ENCODE results near the gene TTC9.

The TTC9 gene

DNA sequence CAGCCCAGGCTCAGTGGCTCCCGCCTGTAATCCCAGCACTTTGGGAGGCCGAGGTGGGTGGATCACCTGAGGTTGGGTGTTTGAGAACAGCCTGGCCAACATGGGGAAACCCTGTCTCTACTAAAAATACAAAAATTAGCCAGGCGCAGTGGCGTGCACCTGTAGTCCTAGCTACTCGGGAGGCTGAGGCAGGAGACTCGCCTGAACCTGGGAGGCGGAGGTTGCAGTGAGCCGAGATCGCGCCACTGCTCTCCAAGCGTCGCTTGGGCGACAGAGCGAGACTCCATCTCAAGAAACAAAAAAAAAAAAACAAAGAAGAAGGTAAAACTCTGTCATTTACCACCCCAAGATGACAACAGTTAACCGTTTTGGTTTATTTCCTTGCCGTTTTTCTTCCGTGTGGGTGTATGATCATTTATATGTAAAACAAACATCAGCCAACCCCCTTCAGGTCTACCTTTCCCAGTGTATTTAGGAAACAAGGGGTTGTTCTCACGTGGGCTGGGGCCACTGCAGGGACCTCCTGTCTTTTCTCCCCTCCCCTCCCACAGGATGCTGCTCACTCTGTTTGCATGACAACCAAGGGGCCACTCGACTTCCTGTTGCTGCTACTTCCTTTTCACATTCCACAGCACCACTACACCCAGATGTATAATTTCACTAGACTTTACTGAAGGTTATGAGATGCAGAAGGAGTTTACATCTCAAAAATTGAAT, 13.6 kb downstream of the TTC9 start:
- H3K4me3 Mint-ChIP-seq: peak overlapping the region; percentile 88
- H3K36me3 Mint-ChIP-seq: peaks cover 8% of the 10 kb centered on the region
- no peaks in the 10 kb centered on the region for H3K9me3 Mint-ChIP-seq (ENCODE audit: low read depth)
- H3K27me3 Mint-ChIP-seq: no peaks in the 10 kb centered on the region
- H3K27ac Mint-ChIP-seq: peak overlapping the region; percentile 92
- H3K4me1 Mint-ChIP-seq (ENCODE audit: low read depth): peaks cover 89% of the 10 kb centered on the region

DNA sequence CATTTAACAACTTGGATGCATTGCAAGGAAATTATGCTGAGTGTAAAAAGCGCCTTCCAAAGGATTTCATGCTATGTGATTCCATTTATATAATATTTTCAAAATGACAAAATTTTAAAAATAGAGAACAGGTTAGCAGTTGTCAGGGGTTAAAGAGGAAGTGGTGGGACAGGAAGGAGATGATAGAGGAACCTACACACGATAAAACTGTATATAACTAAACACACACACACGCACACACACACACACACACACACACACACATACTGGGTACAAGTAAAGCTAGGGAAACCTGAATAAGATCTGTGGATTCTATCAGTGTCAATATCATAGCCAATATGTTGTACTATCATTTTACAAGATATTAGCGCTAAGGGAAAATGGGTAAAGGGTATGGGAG, 17.2 kb downstream of the TTC9 start:
- peaks cover 91% of the 10 kb centered on the region for H3K4me1 Mint-ChIP-seq (ENCODE audit: low read depth)
- H3K27me3 Mint-ChIP-seq: no peaks in the 10 kb centered on the region

DNA sequence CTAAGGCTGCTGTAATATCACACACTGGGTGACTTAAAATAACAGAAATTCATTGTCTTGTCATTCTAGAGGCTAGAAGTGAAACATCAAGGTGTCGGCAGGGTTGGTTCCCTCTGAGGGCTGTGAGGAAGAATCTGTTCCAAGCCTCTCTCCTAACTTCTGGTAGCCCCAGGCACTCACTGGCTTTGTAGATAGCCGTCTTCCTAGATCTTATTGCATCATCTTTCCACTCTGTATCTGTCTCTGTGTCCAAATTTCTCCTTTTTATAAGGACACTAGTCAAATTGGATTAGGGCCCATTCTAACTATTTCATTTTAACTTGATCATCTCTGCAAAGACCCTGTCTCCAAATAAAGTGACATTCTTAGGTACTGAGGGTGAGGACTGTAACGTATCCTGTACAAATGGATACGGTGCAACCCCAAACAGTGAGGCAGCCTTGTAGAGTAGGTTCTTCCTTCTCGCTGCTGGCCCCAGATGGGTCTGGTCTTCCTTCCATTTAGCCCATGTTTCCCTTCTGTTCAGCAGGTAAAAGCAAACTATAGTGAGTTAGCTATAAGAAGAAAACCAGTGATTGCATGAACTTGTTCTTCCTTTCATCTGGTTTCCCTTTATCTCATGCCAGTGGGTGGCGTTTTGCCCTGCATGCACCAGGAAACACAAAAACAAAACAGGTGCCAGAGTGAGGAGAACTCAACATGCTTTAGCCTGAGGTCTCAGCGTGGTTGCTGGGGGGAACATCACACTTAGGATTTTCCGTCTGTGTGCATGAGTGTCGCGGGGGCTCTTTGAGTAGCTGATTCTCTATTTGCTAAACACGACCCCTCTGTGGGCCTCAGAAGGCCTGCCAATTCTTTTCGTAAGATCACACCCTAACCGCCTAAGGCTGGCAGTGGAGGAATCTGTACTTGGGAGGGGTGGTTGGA, 19.5 kb downstream of the TTC9 start:
- H3K4me1 Mint-ChIP-seq (ENCODE audit: low read depth): peaks cover 90% of the 10 kb centered on the region
- peaks cover 13% of the 10 kb centered on the region for H3K36me3 Mint-ChIP-seq
- H3K4me3 Mint-ChIP-seq: peak overlapping the region; percentile 80
- H3K9me3 Mint-ChIP-seq (ENCODE audit: low read depth): no peaks in the 10 kb centered on the region
- no peaks in the 10 kb centered on the region for H3K27me3 Mint-ChIP-seq
- H3K27ac Mint-ChIP-seq: peak overlapping the region; percentile 92

More for the DNA sequence above, 17.2 kb downstream of the TTC9 start:
- Mint-ChIP-seq H3K9me3 (ENCODE audit: low read depth) (no peaks in the 10 kb centered on the region), H3K4me3 (peak overlapping the region; percentile 78), H3K36me3 (peaks cover 13% of the 10 kb centered on the region), H3K27ac (peak overlapping the region; percentile 92)

DNA sequence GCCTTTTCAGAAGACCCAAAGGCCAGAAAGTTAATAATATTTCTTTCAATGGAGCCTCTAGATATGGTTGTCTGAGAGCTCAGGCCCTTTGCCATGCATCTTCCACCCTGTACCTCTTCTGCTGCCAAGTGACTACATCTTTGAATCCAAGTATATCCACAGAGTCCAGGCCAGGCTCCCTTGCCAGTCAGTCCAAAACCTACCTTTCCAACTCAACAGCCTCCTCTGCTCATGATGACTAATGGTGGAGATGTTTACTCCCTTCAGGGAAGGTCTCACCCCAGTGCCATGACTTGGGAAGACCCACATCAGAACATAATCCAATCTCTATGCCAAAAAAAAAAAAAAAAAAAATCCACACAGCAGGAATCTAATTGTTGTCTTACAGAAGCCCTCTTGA, 20.4 kb downstream of the TTC9 start:
- peak overlapping the region; percentile 38 for H3K4me3 Mint-ChIP-seq
- peaks cover 90% of the 10 kb centered on the region for H3K4me1 Mint-ChIP-seq (ENCODE audit: low read depth)
- peak overlapping the region; percentile 92 for H3K27ac Mint-ChIP-seq
- no peaks in the 10 kb centered on the region for H3K27me3 Mint-ChIP-seq
- peaks cover 12% of the 10 kb centered on the region for H3K36me3 Mint-ChIP-seq
- no peaks in the 10 kb centered on the region for H3K9me3 Mint-ChIP-seq (ENCODE audit: low read depth)

DNA sequence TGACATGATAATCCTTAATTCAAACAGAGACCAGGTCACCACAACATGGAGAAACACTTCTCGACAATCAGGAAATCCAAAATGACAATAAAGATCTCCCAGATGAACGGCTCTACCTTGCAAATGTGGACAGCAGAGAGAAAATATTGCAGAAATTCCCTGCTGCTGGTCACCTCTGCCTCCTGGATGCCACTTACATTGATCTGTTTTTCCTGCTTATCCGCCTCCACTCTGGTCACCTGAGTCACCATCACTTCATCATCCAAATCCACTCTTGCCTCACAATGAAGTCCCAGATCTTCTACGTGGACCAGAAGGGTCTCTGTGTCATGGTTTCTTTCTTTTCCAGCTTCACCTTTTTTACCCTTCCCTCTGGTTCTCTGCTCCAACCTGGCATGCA, 21.1 kb downstream of the TTC9 start:
- peaks cover 91% of the 10 kb centered on the region for H3K4me1 Mint-ChIP-seq (ENCODE audit: low read depth)
- peak overlapping the region; percentile 38 for H3K4me3 Mint-ChIP-seq
- H3K9me3 Mint-ChIP-seq (ENCODE audit: low read depth): no peaks in the 10 kb centered on the region
- H3K27ac Mint-ChIP-seq: peak overlapping the region; percentile 92
- peaks cover 10% of the 10 kb centered on the region for H3K36me3 Mint-ChIP-seq
- H3K27me3 Mint-ChIP-seq: no peaks in the 10 kb centered on the region

DNA sequence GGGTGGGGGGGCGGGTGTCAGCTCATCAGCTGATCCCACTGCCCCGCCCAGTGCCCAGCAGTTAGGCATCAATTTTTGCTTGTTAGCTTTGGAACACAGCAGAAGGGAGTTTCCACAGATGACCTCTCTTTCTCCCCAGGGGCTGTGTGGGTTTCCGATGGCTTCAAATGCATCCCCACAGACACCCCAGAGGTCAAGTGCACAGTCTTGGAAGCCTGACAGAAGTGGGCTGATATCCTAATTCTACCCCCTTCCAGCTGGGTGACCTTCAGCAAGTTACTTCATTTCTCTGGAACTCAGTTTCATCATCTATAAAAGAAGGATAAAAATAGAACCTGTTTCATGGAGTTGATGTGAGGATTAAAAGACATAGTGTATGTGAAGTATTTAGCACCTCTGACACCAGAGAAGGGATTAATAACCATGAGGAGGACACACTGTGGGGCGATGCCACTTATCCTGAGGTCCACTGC, 22.0 kb downstream of the TTC9 start:
- no peaks in the 10 kb centered on the region for H3K9me3 Mint-ChIP-seq (ENCODE audit: low read depth)
- H3K4me1 Mint-ChIP-seq (ENCODE audit: low read depth): peaks cover 83% of the 10 kb centered on the region
- no peak overlapping the region for H3K27ac Mint-ChIP-seq
- H3K4me3 Mint-ChIP-seq: no peak overlapping the region
- H3K36me3 Mint-ChIP-seq: peaks cover 13% of the 10 kb centered on the region
- no peaks in the 10 kb centered on the region for H3K27me3 Mint-ChIP-seq

DNA sequence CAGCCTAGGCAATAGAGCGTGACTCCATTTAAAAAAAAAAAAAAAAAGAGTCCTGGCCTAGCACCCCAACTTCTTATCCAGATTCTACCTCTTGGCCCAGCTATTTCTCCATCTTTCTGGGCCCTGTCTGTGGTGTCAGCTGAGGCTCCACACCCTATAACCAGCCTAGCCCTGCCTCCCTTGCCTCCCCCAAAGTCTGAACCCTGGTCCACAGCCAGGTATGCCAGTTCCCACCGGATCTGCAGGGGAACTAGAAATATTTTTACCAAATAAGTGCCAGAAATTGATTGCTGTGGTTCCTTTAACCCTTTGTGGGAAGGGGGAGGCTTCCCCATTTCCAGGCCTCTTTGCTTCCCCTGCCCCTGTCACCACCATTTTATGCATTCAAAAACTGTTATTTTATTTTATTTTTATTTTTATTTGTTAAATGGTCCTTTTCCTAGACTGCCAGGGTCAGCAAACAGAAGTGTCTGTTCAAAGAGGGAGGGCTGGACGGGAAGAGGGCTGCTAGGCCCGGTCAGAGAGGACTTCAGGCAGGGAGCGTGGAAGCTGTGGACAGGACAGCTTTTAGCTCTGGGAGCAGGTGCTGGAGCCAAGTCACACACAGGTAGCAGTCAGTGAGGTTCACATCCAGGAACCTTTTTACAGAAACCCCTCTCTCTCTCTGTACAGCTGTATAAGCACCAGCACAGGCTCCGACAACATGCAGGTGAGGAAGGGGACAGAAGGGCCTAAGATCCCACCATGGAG, 23.2 kb downstream of the TTC9 start:
- Mint-ChIP-seq H3K4me1 (ENCODE audit: low read depth) (peaks cover 72% of the 10 kb centered on the region), H3K27me3 (no peaks in the 10 kb centered on the region), H3K9me3 (ENCODE audit: low read depth) (no peaks in the 10 kb centered on the region), H3K27ac (peak overlapping the region; percentile 77), H3K36me3 (peaks cover 13% of the 10 kb centered on the region), H3K4me3 (no peak overlapping the region)

DNA sequence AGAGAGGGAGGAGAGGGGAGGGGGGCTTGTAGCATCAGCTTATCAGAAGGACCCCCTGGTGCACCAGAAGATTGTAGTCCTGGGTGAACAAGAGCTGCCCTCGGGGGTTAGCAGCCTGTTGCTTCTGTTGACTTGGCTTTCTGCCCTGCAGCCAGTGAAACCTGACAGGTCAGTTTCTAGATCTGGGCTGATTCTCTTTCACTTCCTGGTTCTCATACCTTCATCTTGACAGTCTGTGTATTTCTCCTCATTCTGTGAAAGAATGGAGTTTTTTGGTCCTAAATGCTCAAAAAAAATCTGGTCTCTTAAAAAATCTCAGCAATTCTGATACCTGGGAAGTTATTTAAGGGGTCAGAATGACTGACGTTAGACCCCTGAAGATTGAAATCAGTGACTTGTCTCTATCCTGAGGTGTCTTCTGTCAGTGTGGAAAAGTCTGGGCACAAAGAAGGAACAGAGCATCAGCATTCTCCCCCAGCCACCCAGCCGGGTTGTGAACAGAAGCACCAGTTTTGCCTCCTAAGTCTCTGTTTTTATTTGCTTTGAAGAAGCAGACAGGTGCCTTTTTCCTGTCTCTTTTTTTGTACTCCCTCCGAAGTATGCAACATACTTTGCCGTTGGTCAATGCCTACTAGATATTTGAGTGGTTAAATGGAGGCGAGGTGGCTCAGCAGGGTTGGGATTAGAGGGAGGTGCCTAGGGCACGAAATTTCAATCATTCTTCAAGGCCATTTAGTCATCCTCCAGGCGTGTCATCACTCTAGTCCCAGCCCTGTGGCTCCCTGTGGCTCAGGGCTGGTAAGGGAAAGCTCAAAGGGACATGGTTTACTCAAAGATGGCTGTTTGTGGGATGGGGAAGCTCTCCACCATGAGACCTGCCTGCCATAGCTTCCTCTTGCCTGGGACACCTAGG, 24.0 kb downstream of the TTC9 start:
- H3K27ac Mint-ChIP-seq: peak overlapping the region; percentile 77
- H3K4me3 Mint-ChIP-seq: peak overlapping the region; percentile 9
- peaks cover 64% of the 10 kb centered on the region for H3K4me1 Mint-ChIP-seq (ENCODE audit: low read depth)
- peaks cover 13% of the 10 kb centered on the region for H3K36me3 Mint-ChIP-seq
- H3K9me3 Mint-ChIP-seq (ENCODE audit: low read depth): no peaks in the 10 kb centered on the region
- no peaks in the 10 kb centered on the region for H3K27me3 Mint-ChIP-seq

DNA sequence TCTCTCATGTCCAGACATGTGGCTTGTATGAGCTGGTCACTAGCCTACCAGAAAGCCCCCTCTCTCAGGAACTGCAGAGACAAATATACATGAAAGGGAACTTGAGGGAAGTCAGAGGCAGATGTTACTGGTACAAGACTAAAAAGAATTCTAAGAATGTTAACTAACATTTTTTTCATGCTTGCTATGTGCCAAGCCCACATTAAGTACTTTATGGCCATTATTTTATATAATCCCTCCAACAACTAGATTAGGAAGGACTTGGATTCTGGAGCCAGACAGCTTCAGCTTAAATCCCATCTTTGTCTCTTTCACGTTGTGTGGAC, 24.6 kb downstream of the TTC9 start:
- Mint-ChIP-seq H3K36me3 (peaks cover 13% of the 10 kb centered on the region), H3K27ac (peak overlapping the region; percentile 77), H3K9me3 (ENCODE audit: low read depth) (no peaks in the 10 kb centered on the region), H3K27me3 (no peaks in the 10 kb centered on the region), H3K4me1 (ENCODE audit: low read depth) (peaks cover 57% of the 10 kb centered on the region), H3K4me3 (no peak overlapping the region)

DNA sequence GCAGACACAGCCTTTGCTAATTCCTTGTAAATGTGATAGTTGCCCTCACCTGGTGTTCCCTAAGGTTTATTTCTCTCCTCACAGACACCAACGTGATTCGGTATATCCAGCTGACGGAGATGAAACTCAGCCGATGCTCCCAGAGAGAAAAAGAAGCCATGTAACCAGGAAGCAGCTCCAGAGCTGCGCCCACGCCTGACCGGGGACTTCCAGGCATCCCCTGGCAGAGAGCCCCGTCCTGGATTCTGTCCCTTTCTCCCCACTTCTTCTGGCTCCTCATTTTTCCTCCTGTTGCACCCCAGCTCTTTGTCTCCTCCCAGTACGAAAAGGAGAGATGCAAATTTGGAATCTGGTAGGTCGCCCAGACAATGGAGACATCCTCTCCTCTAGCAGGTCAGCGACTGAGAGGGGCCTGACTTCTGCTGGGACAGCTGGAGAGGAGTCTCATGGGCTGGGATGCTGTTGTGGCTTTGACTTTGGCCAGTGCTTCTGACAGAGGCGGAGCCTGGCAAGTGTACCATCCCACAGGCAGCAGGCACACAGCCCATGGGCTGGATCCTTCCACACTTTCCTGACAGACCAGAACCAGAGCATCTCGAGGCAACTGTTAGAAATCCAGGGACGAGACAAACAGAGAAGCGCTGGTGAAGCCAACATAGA, 29.4 kb downstream of the TTC9 start:
- Mint-ChIP-seq H3K4me3 (no peak overlapping the region), H3K27ac (no peak overlapping the region), H3K4me1 (ENCODE audit: low read depth) (peaks cover 16% of the 10 kb centered on the region)

DNA sequence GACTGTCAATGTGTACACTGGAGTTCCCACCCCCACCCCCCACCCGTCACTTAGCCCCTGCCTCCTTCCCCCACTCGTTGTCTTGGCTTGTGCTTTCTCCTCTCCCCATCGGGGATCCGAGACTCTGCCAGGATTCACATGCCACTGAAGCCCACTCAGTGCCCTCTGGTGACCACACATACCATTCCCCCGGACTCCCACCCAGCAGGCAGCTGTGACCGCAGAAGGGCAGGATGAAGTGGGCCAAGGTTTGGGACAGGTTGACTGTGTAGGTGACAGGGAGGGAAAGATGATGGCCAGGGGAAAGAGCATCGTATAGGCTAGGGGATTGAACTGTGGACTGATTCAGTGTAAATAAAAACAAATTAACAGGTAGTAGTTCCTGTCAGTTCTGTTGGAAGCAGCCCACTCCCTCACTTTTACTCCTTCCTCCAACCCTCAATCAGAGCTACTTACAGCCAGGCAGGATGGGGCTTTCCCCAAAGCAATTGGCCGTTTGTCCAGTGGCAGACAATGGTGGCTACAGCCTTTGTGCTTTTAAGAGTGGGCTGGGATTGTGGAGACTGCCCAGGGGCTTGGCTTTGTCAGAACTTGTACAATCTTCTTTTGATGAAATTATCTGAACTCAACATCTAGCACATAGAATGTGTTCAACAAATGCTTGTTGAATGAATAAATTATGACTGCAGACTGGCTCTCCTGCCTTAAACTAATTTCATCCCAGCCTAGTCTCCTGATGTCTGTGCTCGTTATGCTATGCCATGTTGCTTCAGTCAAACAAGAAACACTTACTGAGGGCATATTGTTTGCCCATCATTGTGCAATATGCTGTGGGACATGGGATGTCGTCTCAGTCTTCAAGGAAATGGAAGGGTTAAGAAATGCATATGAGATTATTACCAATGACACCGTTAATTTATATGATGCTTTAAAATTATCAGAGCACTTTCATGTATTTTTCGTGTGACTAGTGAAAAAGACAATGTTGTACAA, 30.2 kb downstream of the TTC9 start:
- Mint-ChIP-seq H3K27ac (peak overlapping the region; percentile 8), H3K4me1 (ENCODE audit: low read depth) (peaks cover 9% of the 10 kb centered on the region), H3K27me3 (no peaks in the 10 kb centered on the region), H3K4me3 (no peak overlapping the region), H3K9me3 (ENCODE audit: low read depth) (no peaks in the 10 kb centered on the region), H3K36me3 (peaks cover 6% of the 10 kb centered on the region)

More for the DNA sequence above, 29.4 kb downstream of the TTC9 start:
- H3K36me3 Mint-ChIP-seq: peaks cover 6% of the 10 kb centered on the region
- H3K9me3 Mint-ChIP-seq (ENCODE audit: low read depth): no peaks in the 10 kb centered on the region
- H3K27me3 Mint-ChIP-seq: no peaks in the 10 kb centered on the region

DNA sequence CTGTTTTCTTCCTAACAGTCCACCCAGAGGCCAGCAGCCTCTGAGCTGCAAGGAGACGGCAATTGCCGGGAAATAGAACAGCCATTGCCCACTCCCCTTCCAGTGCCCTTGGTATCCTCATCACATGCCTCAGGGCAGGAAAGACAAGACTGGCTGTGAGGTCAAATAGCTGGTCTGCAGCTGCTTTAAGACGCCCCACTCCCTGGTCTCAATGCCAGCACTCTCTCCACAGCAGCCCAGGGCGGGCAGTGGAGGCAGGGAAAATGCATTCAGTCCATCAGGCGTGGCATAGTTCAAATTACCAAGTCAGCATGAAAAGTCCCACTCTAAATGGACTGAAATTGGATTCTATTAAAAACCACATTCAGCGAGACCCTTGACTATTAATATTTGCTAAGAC, 35.6 kb downstream of the TTC9 start:
- Mint-ChIP-seq H3K36me3 (peaks cover 3% of the 10 kb centered on the region), H3K4me3 (no peak overlapping the region), H3K27me3 (no peaks in the 10 kb centered on the region), H3K27ac (no peak overlapping the region), H3K4me1 (ENCODE audit: low read depth) (peaks cover 1% of the 10 kb centered on the region), H3K9me3 (ENCODE audit: low read depth) (no peaks in the 10 kb centered on the region)

DNA sequence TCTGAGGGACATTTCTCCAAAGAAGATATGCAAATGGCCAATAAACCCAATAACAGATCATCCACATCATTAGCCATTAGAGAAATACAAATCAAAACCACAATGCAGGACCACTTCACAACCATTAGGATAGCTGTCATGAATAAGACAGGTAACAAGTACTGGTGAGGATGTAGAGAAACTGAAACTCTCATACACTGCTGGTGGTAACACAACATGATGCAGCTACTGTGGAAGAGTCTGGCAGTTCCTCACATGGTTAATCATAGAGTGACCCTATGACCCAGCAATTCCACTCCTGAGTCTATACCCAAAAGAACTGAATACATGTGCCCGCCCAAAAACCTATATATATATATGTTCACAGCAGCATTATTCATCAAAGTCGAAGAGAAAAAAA, 39.0 kb downstream of the TTC9 start:
- Mint-ChIP-seq H3K4me1 (ENCODE audit: low read depth) (peaks cover 1% of the 10 kb centered on the region), H3K36me3 (peaks cover 7% of the 10 kb centered on the region), H3K27ac (no peak overlapping the region)

More for the DNA sequence above, 39.0 kb downstream of the TTC9 start:
- Mint-ChIP-seq H3K4me3 (no peak overlapping the region), H3K27me3 (no peaks in the 10 kb centered on the region), H3K9me3 (ENCODE audit: low read depth) (no peaks in the 10 kb centered on the region)

Measured in activated naive CD8-positive, alpha-beta T cell (primary cell).